ENCODE results near the gene KCNMA1. TPM values are rescaled to one million over a fixed set of nuclear protein-coding genes. Genes with fewer than 3 reads are reported as not detected.

The KCNMA1 gene
- total RNA-seq, 1 donor from 2014 or later: not detected

DNA sequence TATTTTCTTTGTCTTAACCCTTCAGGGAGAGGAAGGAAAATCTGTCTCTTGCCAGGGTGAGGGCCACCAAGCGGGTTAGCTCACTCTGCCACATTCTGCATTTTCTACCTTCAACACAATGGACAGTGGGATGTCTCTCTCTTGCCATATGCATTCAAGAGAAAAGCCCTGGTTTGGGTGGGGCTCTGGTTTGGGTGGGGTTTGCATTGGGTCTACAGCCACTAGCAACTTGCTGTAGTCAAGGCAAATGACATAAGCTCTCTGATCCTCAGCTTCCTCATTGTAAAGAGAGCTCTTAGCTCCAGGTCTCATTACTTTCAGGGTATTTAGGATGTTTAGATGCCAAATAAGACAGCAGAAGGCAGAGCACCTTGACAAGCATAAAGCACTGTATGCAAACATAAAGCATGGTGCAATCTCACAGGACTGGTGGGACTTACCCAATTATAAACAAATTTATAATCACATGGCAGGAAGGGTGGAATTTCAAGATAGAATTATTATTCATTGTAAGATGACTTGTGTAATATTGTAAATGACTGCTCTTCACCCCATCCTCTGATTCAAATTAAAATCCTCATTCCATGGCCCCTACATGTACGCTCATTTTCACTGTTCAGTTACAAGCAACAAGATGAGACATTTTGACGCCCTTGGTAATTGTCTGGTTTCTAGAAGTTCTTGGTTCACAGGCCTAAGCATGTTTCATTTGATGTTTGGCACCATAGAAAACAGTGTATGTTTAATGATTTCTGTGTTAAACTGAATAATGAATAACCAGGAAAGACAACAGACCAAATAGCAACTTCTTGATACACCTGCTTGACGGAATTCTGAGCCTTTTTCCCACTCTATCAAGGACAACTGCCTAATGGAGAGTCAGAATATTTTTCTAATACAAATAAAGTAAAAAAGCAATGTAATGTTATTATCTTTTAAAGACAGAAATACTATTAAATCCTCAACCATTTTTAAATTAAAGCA lies 258.9 kb downstream of the KCNMA1 start:
- no peak for DNase-seq (ENCODE audit: low read depth in 2 of 2)

DNA sequence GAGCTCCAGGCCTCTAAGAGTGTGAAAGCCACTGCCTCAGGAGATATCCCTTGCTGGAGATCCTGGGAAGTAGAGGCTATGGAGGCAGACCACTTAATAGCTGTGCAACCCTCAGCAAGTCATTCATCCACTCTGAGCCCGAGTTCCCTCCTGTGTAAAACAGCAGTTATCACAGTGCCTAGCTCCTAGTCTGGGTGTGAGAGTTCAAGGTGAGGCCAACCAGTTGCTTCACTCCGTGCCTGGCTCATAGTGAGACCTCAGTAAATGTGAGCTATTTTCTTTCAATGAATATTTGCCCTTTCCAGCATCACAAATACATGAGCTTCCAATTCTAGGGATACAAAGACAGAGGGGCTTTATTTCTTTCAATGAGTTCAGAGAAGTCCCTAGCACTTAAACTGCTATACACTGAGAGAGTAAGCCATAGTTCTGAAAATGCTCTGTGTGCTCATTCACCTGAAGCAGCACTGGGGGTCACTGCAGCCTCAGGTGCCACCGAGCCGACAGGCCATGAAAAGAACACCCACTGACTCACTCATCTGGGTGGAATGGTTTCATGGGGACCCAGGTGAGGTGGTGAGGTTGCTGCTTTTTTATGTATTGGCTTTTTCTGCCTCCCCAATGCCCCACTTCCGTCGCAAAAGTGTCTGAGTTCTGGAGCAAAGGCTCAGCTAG lies 259.8 kb downstream of the KCNMA1 start:
- no peak for DNase-seq (ENCODE audit: low read depth in 2 of 2)

- DNase-seq (ENCODE audit: low read depth in 2 of 2): peak; percentile 71 to 86
These were observed 260.6 kb downstream of the KCNMA1 start for GRCh38 chr10:77377034-77377433.

DNA sequence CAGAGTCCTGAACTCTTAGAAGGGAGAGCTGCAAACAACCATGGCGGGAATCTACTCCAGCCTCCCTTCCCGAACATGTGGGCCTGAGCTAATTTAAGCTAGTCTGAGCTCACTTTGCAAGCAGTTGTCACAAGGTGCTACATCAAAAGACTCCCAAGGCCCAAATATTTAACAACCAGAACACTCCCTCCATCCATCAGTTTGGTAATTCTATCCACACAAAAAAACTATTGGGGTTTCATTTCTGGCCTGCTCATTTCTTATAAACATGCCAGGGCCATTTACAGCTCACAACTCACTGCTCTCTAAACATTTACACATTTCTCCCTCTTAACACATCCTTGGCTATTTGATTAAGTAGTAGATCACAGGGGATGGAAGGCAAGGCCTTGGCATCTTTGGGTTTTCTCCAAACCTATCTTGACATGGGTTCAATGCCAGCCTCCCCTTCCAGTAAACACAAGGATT lies 263.4 kb downstream of the KCNMA1 start:
- no peak for DNase-seq (ENCODE audit: low read depth in 2 of 2)

GRCh38 chr10:77371848-77372799 lies 265.5 kb downstream of the KCNMA1 start:
- peak in 1 of 2 donors; percentile 38 for DNase-seq (ENCODE audit: low read depth in 2 of 2)

GRCh38 chr10:77371421-77371820 lies 266.2 kb downstream of the KCNMA1 start:
- DNase-seq (ENCODE audit: low read depth in 2 of 2): no peak

GRCh38 chr10:77368006-77368405 lies 269.6 kb downstream of the KCNMA1 start:
- DNase-seq (ENCODE audit: low read depth in 2 of 2): no peak

DNA sequence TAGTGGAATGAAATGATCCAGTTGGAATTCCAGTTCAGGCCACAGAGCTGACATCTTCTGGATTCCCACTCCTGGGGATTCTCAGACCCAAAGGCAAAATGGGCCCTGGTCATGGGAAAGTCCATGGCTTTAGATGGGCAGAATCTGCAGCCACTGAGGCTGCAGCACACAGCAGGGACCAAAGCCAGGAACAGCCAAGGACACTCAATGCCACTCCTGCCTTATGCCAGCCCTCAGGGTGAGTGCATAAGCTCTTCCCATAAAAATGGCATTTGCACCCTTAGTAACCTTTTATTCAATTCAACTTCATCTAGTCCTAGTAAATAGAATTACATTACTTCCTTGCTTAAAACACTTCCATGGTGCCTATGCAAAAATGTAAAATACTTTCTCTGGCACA lies 274.4 kb downstream of the KCNMA1 start:
- no peak for DNase-seq (ENCODE audit: low read depth in 2 of 2)

DNA sequence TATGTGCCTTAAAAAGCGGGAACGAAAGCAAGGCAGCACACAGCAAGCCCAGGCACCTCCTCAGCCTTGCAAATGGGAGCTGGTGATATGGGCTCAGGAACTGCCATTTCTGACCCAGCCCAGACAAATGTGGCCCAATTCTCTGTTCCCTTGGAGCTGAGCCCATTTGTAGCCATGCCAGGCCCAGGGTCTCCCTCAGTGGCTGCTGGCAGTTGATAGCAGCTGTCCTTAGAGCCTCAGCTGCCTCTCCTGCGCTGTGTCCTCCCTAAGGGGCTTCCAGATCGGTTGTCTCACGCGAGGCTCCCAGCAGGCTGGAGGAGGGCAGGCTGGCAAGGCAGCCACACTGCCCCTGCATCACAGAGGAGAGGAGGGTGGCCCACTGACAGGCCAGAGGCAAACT lies 275.8 kb downstream of the KCNMA1 start:
- DNase-seq (ENCODE audit: low read depth in 2 of 2): no peak

GRCh38 chr10:77361426-77361825 lies 276.2 kb downstream of the KCNMA1 start:
- no peak for DNase-seq (ENCODE audit: low read depth in 2 of 2)

DNA sequence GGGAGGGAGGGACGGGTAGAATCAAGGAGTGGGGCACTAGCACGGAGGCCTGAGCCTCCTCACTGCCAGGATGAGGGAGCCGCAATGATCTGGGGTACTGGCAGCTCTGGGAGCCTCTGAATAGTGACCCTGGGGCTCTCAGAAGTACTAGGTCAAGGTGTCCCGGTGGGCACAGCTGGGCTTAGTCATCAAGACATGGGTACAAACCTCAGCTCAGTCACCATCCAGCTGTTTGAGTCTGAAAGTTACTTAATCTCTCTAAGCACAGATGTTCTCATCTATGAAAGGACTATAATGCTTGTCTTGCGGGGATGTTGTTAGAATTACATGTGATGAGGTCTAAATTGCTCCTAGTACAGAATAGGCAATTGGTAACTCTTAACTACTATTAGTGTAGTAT lies 276.8 kb downstream of the KCNMA1 start:
- DNase-seq (ENCODE audit: low read depth in 2 of 2): no peak

- DNase-seq (ENCODE audit: low read depth in 2 of 2): no peak
These were observed 277.6 kb downstream of the KCNMA1 start for GRCh38 chr10:77359950-77360520.

DNA sequence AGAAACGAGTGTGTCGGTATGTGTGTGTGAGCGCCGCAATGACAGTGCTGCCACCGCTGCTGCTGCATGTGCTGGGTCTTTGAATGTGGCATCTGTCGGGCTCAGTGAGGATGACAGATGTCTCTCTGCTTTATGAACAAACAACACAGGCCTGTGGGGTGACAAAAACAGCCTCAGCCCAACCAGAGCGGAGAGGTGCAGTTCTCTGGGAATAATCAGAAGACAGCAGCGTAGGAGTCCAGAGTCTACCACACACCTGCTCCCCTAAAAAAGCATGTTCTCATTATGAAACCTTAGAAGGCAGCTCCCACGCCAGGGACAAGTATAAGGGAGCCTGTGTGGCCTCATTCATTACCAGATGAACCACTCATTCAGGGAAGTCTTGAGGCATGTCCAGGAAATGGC lies 278.3 kb downstream of the KCNMA1 start:
- DNase-seq (ENCODE audit: low read depth in 2 of 2): no peak

- DNase-seq (ENCODE audit: low read depth in 2 of 2): no peak
These were observed 279.0 kb downstream of the KCNMA1 start for GRCh38 chr10:77358656-77359055.

GRCh38 chr10:77357611-77358310 lies 279.8 kb downstream of the KCNMA1 start:
- peak in 1 of 2 donors; percentile 57 for DNase-seq (ENCODE audit: low read depth in 2 of 2)

- DNase-seq (ENCODE audit: low read depth in 2 of 2): no peak
These were observed 280.4 kb downstream of the KCNMA1 start for GRCh38 chr10:77357185-77357584.

DNA sequence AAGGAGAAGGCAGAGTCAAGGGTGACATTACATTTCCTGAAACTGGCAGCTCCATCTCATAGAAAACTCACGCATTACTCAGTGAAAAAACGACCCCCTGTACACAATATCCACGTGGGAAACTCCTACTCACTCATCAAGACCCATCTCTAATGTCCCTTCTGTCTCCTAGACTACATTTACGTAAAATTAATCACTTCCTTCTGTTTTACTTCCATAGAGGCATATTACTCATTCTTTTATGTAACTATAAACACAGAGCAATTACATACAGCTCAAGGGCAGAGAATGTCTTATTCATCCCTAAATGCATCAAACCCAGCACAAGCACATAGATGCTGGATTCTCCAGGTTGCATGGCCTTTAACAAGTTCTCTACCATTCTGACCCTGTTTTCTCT lies 281.8 kb downstream of the KCNMA1 start:
- DNase-seq (ENCODE audit: low read depth in 2 of 2): peak in 1 of 2 donors; percentile 74

DNA sequence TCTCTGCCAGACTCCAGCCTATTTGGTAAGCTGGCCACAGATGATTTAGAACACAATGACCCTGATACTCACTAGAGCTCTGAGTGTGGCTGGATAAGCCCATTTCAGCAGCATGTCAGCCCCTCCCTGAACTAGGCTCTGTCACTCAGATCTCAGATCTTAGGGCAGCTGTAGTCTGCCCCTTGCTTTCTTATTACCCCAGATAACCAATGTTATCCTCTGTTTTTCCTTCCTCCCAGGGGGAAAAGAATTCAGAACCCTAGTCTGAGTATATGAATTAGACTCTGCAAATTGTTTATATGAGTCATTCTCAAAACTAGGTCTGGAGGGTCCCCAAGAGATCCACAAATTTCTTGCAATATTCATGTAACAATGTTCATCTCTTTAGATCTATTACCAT lies 286.2 kb downstream of the KCNMA1 start:
- peak in 1 of 2 donors; percentile 22 for DNase-seq (ENCODE audit: low read depth in 2 of 2)

DNA sequence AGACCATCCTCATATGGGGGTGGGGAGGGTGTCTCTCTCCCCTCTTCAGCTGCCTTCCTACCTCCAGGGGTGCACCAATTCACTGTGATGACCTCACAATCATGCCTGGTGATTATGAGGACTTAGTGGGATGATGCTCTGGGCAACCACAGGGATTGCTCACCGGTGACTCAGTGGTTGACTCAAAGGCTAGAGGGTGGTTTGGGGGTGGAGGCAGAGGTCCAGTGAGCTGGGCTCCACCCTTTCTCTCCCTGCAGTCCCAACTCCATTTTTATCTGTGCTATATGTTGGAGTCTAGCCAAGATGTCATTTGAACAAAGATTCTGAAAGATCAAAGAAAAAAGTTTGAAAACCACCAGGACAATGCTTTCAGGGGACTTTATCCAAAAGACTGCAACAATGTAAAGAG lies 286.9 kb downstream of the KCNMA1 start:
- DNase-seq (ENCODE audit: low read depth in 2 of 2): peak; percentile 22 to 97

DNA sequence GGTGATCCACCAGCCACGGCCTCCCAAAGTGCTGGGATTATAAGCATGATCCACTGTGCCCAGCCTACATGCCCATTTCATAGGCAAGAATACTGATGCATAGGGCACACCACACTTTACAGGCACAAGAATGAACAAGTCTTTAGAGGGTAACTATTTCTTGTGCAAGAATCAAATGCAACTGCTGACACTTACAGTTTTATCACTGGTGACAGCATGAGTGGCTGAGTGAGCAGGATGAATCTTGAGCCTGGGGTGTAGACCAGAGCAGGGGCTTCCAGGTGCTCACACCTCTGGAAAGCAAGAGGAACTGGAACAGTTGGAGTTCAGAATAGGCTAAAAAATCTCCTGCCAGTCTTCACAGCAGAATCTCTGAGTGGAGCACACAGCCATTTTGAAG lies 287.5 kb downstream of the KCNMA1 start:
- DNase-seq (ENCODE audit: low read depth in 2 of 2): no peak

Data from lung microvascular endothelial cell (primary cell).